Ovary (tissue), 9 donors: ENCODE data around the gene GSG1. TPM values are rescaled to one million over a fixed set of nuclear protein-coding genes. Genes with fewer than 3 reads are reported as not detected.

Experiments
- DNase-seq, 5 donors: peaks; one replicate each; pipeline ENCODE4 v3.0.0-alpha.2; 2019 to 2020
- H3K27ac ChIP-seq, 2 donors: fragments of 200-600 bp; one replicate each; pipeline versions ENCODE4 v1.5.1 to v1.8.0; 2019 to 2022
- H3K27me3 ChIP-seq: fragments of 200-600 bp; one replicate; pipeline ENCODE4 v1.8.0; 2022
- H3K36me3 ChIP-seq: fragments of 200-600 bp; sonication (generic); one replicate; pipeline ENCODE4 v1.5.1; 2019
- H3K4me1 ChIP-seq: one replicate; pipeline ENCODE4 v1.8.1; 2013; ENCODE audit warnings: mild to moderate bottlenecking, moderate library complexity; ENCODE audit not compliant: insufficient read depth
- H3K4me3 ChIP-seq: fragments of 200-600 bp; sonication (generic); one replicate; pipeline ENCODE4 v1.5.1; 2017
- H3K9me3 ChIP-seq, 2 donors: fragments of 200-600 bp in 1 of 2; sonication (generic) in 1 of 2; one replicate each; pipeline versions ENCODE4 v1.5.1 to v1.8.1; 2013 to 2019; ENCODE audit warnings: mild to moderate bottlenecking in 1 of 2, moderate library complexity in 1 of 2
- CTCF ChIP-seq, 3 donors: fragments of 450-650 bp in 2 of 3; fragments of 200-600 bp in 1 of 3; IDR thresholded peaks; one replicate each; pipeline versions ENCODE4 v1.5.1 to v1.8.0; 2016 to 2022; ENCODE audit warnings: antibody characterized with exemption in 3 of 3, mild to moderate bottlenecking in 1 of 3
- EP300 ChIP-seq: sonication (generic); formaldehyde crosslinking; IDR thresholded peaks from one replicate; pipeline ENCODE4 v1.6.1; 2017; ENCODE audit warnings: antibody characterized with exemption
- POLR2A ChIP-seq: fragments of 450-650 bp; IDR thresholded peaks from one replicate; pipeline ENCODE4 v1.6.1; 2017; ENCODE audit warnings: antibody characterized with exemption, mild to moderate bottlenecking, moderate library complexity
- WGBS, 3 donors: extraction: QIAGEN DNeasy Blood & Tissue Kit in 1 of 3; methylation state at CpG; one replicate each; pipeline versions ENCODE4 v1.1.5 to v1.1.7; 2013 to 2017; 5-methylcytosine and 5-hydroxymethylcytosine counted together
- intact Hi-C, 4 donors: fragments of 100-400 bp; cut with DNase I; formaldehyde crosslinking; loops; one replicate each; pipeline versions ENCODE4 v1.11.0 to v1.15.1; 2022 to 2023
- polyA plus RNA-seq, 2 donors: library from polyadenylated mRNA; stranded (reverse); fragments of 200-250 nt in 1 of 2; fragments of 350-450 nt in 1 of 2; fragmentation: Illumina TruSeq in 1 of 2; extraction: RNeasy Lipid Tissue Mini Kit (QIAGEN cat#74804) in 1 of 2; gene quantifications; one replicate each; pipeline ENCODE4 v1.2.3, GENCODE V29; 2013 to 2014
- total RNA-seq, 7 donors: library from RNA; depleted of rRNA in 2 of 7; stranded (reverse); fragments of >200 nt in 2 of 7; fragmentation: NEBNext Ultra II Directional in 3 of 7; extraction: Animal tissue kit (Norgen Biotek cat#: 25700) in 3 of 7; gene quantifications; one replicate each; pipeline versions ENCODE4 v1.1.0 to v1.2.4, GENCODE V29; 2016 to 2023
- donor health status: DM: no; HTN: no; CAD: no; lungs with moderate emphysema.
- donor health status: DM: no; HTN: no; CAD: no.
- donor health status: Bipolar disorder and iron deficiency.
- donor health status: DM: yes; HTN: yes; CAD: no.
- donor health status: DM: no; HTN: no; CAD: no.
- donor health status: DM: yes; HTN: yes; CAD: no.

The GSG1 gene
- total and polyA plus RNA-seq, 9 donors = 0.33 to 0.43 TPM; not detected in 7

GRCh38 chr12:13120413-13120812 is 16.9 kb upstream of the GSG1 start:
- DNase-seq = no peak
- Histone ChIP-seq H3K27ac (no peak overlapping the region), H3K4me1 (no peaks in the 10 kb centered on the region), H3K4me3 (no peak overlapping the region), H3K9me3 (no peaks in the 10 kb centered on the region), H3K27me3 (no peaks in the 10 kb centered on the region), H3K36me3 (no peaks in the 10 kb centered on the region)
- TF ChIP-seq POLR2A = no peak
- no peak for TF ChIP-seq EP300
- TF ChIP-seq CTCF (IDR thresholded peaks at IDR 0.05) = no peak
- intact Hi-C loops = no loop called here
- 69 to 79% (median 77%) methylated on average over 3 of the region's 3 CpGs for WGBS, 3 donors

GRCh38 chr12:13119826-13120225 is 16.4 kb upstream of the GSG1 start:
- intact Hi-C loops = no loop called here
- H3K36me3 ChIP-seq = no peaks in the 10 kb centered on the region
- no peak for DNase-seq
- H3K4me1 ChIP-seq = no peaks in the 10 kb centered on the region
- no peaks in the 10 kb centered on the region for H3K9me3 ChIP-seq
- TF ChIP-seq EP300 (no peak), POLR2A (no peak), CTCF (IDR thresholded peaks at IDR 0.05) (no peak)
- no peaks in the 10 kb centered on the region for H3K27me3 ChIP-seq
- H3K4me3 ChIP-seq = no peak overlapping the region
- H3K27ac ChIP-seq = no peak overlapping the region
- WGBS, 3 donors = 89 to 98% (median 91%) methylated on average over 2 of the region's 2 CpGs

GRCh38 chr12:13117029-13117428 is 13.6 kb upstream of the GSG1 start:
- intact Hi-C loops = no loop called here
- WGBS, 3 donors = 33 to 42% (median 36%) methylated on average over 6 of the region's 6 CpGs
- Histone ChIP-seq H3K27ac (no peak overlapping the region), H3K36me3 (no peaks in the 10 kb centered on the region), H3K9me3 (no peaks in the 10 kb centered on the region), H3K4me3 (no peak overlapping the region), H3K4me1 (no peaks in the 10 kb centered on the region), H3K27me3 (no peaks in the 10 kb centered on the region)
- DNase-seq = no peak
- TF ChIP-seq CTCF (IDR thresholded peaks at IDR 0.05) (no peak), POLR2A (no peak), EP300 (no peak)

GRCh38 chr12:13116259-13116658 is 12.8 kb upstream of the GSG1 start:
- Histone ChIP-seq H3K27ac (no peak overlapping the region), H3K4me3 (no peak overlapping the region), H3K36me3 (no peaks in the 10 kb centered on the region), H3K4me1 (no peaks in the 10 kb centered on the region), H3K9me3 (no peaks in the 10 kb centered on the region), H3K27me3 (no peaks in the 10 kb centered on the region)
- DNase-seq = peak in 1 of 5 donors; percentile 57
- TF ChIP-seq CTCF (IDR thresholded peaks at IDR 0.05) (no peak), EP300 (no peak), POLR2A (no peak)
- intact Hi-C loops = no loop called here
- WGBS, 3 donors = 41 to 58% (median 55%) methylated on average over 7 of the region's 7 CpGs
